Ovary (tissue), 3 donors: ENCODE results near the gene ACTR5.

Source experiments
- CTCF ChIP-seq, 3 donors: fragments of 450-650 bp in 2 of 3; fragments of 200-600 bp in 1 of 3; IDR thresholded peaks; one replicate each; pipeline versions ENCODE4 v1.5.1 to v1.8.0; 2016 to 2022; ENCODE audit warnings: antibody characterized with exemption in 3 of 3, mild to moderate bottlenecking in 1 of 3
- EP300 ChIP-seq: sonication (generic); formaldehyde crosslinking; IDR thresholded peaks from one replicate; pipeline ENCODE4 v1.6.1; 2017; ENCODE audit warnings: antibody characterized with exemption
- POLR2A ChIP-seq: fragments of 450-650 bp; IDR thresholded peaks from one replicate; pipeline ENCODE4 v1.6.1; 2017; ENCODE audit warnings: antibody characterized with exemption, mild to moderate bottlenecking, moderate library complexity
- donor health status: DM: no; HTN: no; CAD: no.

- TF ChIP-seq EP300 (no peak), CTCF (IDR thresholded peaks at IDR 0.05) (no peak), POLR2A (no peak)
Observed at GRCh38 chr20:38791940-38792339, 43.7 kb downstream of the ACTR5 start.
